ENCODE results near the gene APC2.

DNA sequence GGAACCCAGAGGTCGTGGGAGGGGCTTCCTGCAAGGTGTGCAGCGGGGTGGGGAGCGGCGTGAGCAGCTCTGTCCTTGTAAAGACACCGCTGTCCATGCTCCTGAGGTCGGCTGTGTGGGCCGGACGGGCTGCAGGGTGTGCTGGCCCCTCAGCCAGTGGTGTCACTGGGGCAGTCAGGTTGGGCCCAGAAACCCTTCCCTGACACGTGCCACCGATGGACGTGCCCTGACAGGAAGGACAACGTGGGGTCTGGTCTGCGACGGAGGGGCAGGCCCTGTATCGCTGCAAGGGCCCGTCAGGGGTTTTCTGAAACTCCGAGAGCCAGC lies 15.9 kb upstream of the APC2 start:
- TF ChIP-seq, protein P1, sequence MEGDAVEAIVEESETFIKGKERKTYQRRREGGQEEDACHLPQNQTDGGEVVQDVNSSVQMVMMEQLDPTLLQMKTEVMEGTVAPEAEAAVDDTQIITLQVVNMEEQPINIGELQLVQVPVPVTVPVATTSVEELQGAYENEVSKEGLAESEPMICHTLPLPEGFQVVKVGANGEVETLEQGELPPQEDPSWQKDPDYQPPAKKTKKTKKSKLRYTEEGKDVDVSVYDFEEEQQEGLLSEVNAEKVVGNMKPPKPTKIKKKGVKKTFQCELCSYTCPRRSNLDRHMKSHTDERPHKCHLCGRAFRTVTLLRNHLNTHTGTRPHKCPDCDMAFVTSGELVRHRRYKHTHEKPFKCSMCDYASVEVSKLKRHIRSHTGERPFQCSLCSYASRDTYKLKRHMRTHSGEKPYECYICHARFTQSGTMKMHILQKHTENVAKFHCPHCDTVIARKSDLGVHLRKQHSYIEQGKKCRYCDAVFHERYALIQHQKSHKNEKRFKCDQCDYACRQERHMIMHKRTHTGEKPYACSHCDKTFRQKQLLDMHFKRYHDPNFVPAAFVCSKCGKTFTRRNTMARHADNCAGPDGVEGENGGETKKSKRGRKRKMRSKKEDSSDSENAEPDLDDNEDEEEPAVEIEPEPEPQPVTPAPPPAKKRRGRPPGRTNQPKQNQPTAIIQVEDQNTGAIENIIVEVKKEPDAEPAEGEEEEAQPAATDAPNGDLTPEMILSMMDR (conservative IDR thresholded peaks at IDR 0.05; ENCODE audit: low read depth, low read length): no peak
- TF ChIP-seq EZH2 (IDR thresholded peaks at IDR 0.05; ENCODE audit: low read length, unreplicated experiment): no peak

Data from PC-3 (cell line).